Stimulated activated CD8-positive, alpha-beta memory T cell treated with anti-CD3 and anti-CD28 coated beads, Interleukin-4, amount 100 ng/mL, for 48 hours (primary cell): ENCODE measurements around the gene MGAT1.
"Not testable (repeated sequence)": the region's sequence is repeated elsewhere in the genome, so short reads cannot be mapped to it uniquely, and the experiment has no call there.

Experiments used
- DNase-seq: peaks from one replicate; pipeline ENCODE4 v3.0.0-alpha.2; 2020

The MGAT1 gene

GRCh38 chr5:180802325-180803180 is at the start of gene MGAT1:
TSS of gene MGAT1 (minus strand) at chr5:180802806. CDS start at chr5:180792971, 9,835 bp downstream.
- DNase-seq: peak; percentile 90

GRCh38 chr5:180850434-180851078 is 48.0 kb upstream of the MGAT1 start:
- DNase-seq: no peak

- DNase-seq: no peak
Measured at GRCh38 chr5:180849827-180850226, 47.2 kb upstream of the MGAT1 start.

GRCh38 chr5:180848878-180849277 is 46.3 kb upstream of the MGAT1 start:
- no peak for DNase-seq

- DNase-seq: no peak
Measured at GRCh38 chr5:180848265-180848664, 45.7 kb upstream of the MGAT1 start.

GRCh38 chr5:180847026-180847425 is 44.4 kb upstream of the MGAT1 start:
- DNase-seq: no peak

- no peak for DNase-seq
Measured at GRCh38 chr5:180844858-180845257, 42.3 kb upstream of the MGAT1 start.

- DNase-seq: no peak
Measured at GRCh38 chr5:180844432-180844831, 41.8 kb upstream of the MGAT1 start.

- DNase-seq: no peak
Measured at GRCh38 chr5:180839935-180840334, 37.3 kb upstream of the MGAT1 start.

- DNase-seq: no peak
Measured at GRCh38 chr5:180839227-180839626, 36.6 kb upstream of the MGAT1 start.

GRCh38 chr5:180837478-180837877 is 34.9 kb upstream of the MGAT1 start:
- DNase-seq: no peak

- peak; percentile 50 for DNase-seq
Measured at GRCh38 chr5:180832638-180833068, 30.0 kb upstream of the MGAT1 start.

- DNase-seq: peak; percentile 88
Measured at GRCh38 chr5:180831139-180832093, 28.8 kb upstream of the MGAT1 start.

GRCh38 chr5:180830253-180831138 is 27.9 kb upstream of the MGAT1 start:
- peak; percentile 76 for DNase-seq

GRCh38 chr5:180829726-180830125 is 27.1 kb upstream of the MGAT1 start:
- DNase-seq: no peak

GRCh38 chr5:180828756-180829531 is 26.3 kb upstream of the MGAT1 start:
- DNase-seq: not testable (repeated sequence)

GRCh38 chr5:180827374-180827773 is 24.8 kb upstream of the MGAT1 start:
- DNase-seq: not testable (repeated sequence)

GRCh38 chr5:180825768-180826525 is 23.3 kb upstream of the MGAT1 start:
- DNase-seq: peak; percentile 70

- no peak for DNase-seq
Measured at GRCh38 chr5:180824630-180825476, 22.2 kb upstream of the MGAT1 start.
